MM.1S (cell line): ENCODE results near the gene ZSCAN5A.

Source experiments
- CTCF ChIP-seq: fragments of 300-600 bp; sonication (generic); IDR thresholded peaks from 2 replicates; pipeline ENCODE4 v1.5.1; 2016; ENCODE audit warnings: antibody characterized with exemption, low read length, mixed read lengths
- EZH2phosphoT487 ChIP-seq: fragments of 300-600 bp; sonication (generic); IDR thresholded peaks from 2 replicates; pipeline ENCODE4 v1.6.1; 2018; ENCODE audit warnings: antibody characterized with exemption, low read length

- TF ChIP-seq CTCF (no peak), EZH2phosphoT487 (no peak)
Measured at GRCh38 chr19:56174086-56174485, 140.6 kb downstream of the ZSCAN5A start.
